A673 (cell line): ENCODE results near the gene PLEKHH1.

Experiments
- EZH2 ChIP-seq: fragments of 200-600 bp; sonication (generic); IDR thresholded peaks from 2 replicates; pipeline ENCODE4 v1.6.1; 2017; ENCODE audit warnings: borderline replicate concordance, low read depth, mild to moderate bottlenecking, mixed read lengths, antibody characterized with exemption, low read length; ENCODE audit not compliant: poor library complexity, severe bottlenecking
- TF ChIP-seq, protein P1 (sequence below): fragments of 300-800, 200-600 bp; sonication (generic); conservative IDR thresholded peaks from 2 replicates; pipeline ENCODE4 v1.5.1; 2017; ENCODE audit warnings: low read depth, mild to moderate bottlenecking, antibody characterized with exemption, low read length, moderate library complexity, mixed read lengths

- no peak for TF ChIP-seq EZH2
- TF ChIP-seq, protein P1, sequence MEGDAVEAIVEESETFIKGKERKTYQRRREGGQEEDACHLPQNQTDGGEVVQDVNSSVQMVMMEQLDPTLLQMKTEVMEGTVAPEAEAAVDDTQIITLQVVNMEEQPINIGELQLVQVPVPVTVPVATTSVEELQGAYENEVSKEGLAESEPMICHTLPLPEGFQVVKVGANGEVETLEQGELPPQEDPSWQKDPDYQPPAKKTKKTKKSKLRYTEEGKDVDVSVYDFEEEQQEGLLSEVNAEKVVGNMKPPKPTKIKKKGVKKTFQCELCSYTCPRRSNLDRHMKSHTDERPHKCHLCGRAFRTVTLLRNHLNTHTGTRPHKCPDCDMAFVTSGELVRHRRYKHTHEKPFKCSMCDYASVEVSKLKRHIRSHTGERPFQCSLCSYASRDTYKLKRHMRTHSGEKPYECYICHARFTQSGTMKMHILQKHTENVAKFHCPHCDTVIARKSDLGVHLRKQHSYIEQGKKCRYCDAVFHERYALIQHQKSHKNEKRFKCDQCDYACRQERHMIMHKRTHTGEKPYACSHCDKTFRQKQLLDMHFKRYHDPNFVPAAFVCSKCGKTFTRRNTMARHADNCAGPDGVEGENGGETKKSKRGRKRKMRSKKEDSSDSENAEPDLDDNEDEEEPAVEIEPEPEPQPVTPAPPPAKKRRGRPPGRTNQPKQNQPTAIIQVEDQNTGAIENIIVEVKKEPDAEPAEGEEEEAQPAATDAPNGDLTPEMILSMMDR, result no peak
Observed at GRCh38 chr14:67514650-67515385, 18.3 kb upstream of the PLEKHH1 start.
